Endothelial cell of umbilical vein (primary cell): ENCODE measurements around the gene RIMKLB. TPM values are rescaled to one million over a fixed set of nuclear protein-coding genes. Genes with fewer than 3 reads are reported as not detected.
"Not testable (repeated sequence)": the region's sequence is repeated elsewhere in the genome, so short reads cannot be mapped to it uniquely, and the experiment has no call there.

Source experiments
- BruUV-seq: library from RNA; stranded (reverse); fragments of 400-500 nt; replicated peaks from 2 replicates; lab custom pipeline; 2021; lab: Mats Ljungman, UMichigan
- CTCF ChIA-PET: fragments of 300-600, 350-600 bp; sonication (Branson Sonifier 250); formaldehyde crosslinking; loops from one replicate; lab custom pipeline; 2021; ENCODE audit warnings: antibody characterized with exemption, inconsistent platforms; lab: Charles Lee
- POLR2A ChIA-PET: fragments of 300-600, 350-600 bp; sonication (Branson Sonifier 250); formaldehyde crosslinking; loops from one replicate; lab custom pipeline; 2021; ENCODE audit warnings: antibody characterized with exemption, inconsistent platforms; lab: Charles Lee
- DNase-seq: peaks from one replicate; pipeline ENCODE4 v3.0.0-alpha.2; 2011; ENCODE audit warnings: low read depth, low spot score
- FAIRE-seq: peaks from 2 replicates; lab custom pipeline; 2011; peaks lifted over from hg19 to GRCh38; lab: Jason Lieb, UNC
- H2AFZ ChIP-seq: 2 replicates; pipeline ENCODE4 v1.6.0; 2012; ENCODE audit warnings: low read depth, low read length, control low read depth, inconsistent platforms
- H3K27ac ChIP-seq: 2 replicates; pipeline ENCODE4 v1.5.1; 2011; ENCODE audit warnings: low read depth, mild to moderate bottlenecking, control low read depth, low read length, moderate library complexity; ENCODE audit not compliant: insufficient read depth
- H3K27me3 ChIP-seq, 2 experiments: 2 replicates each; pipeline versions ENCODE4 v1.6.0 to v1.6.1; 2011; ENCODE audit warnings: low read length in 2 of 2, mixed read lengths in 1 of 2; ENCODE audit not compliant: control insufficient read depth in 2 of 2, insufficient read depth in 2 of 2
- H3K36me3 ChIP-seq, 2 experiments: 2 replicates in 1 of 2; 3 replicates in 1 of 2; pipeline ENCODE4 v1.5.1; 2011; ENCODE audit warnings: low read length in 2 of 2, mild to moderate bottlenecking in 1 of 2, moderate library complexity in 1 of 2; ENCODE audit not compliant: control insufficient read depth in 2 of 2, insufficient read depth in 2 of 2; ENCODE audit errors: extremely low read depth in 1 of 2
- H3K4me1 ChIP-seq: 3 replicates; pipeline ENCODE4 v1.5.1; 2011; ENCODE audit warnings: mild to moderate bottlenecking, low read length; ENCODE audit not compliant: control insufficient read depth, insufficient read depth; ENCODE audit errors: extremely low read depth
- H3K4me2 ChIP-seq: 2 replicates; pipeline ENCODE4 v1.6.1; 2011; ENCODE audit warnings: low read length, control low read depth, mixed read lengths; ENCODE audit not compliant: insufficient read depth
- H3K4me3 ChIP-seq, 3 experiments: fragments of 200-600 bp in 1 of 3; sonication (generic), shearing (Covaris generic) in 1 of 3; replicated peaks in 1 of 3; 2 replicates each; pipeline ENCODE4 v1.5.1; 2011 to 2016; ENCODE audit warnings: control low read depth in 3 of 3, low read length in 3 of 3, mild to moderate bottlenecking in 2 of 3, inconsistent platforms in 1 of 3, low read depth in 1 of 3, moderate library complexity in 1 of 3; ENCODE audit not compliant: insufficient read depth in 1 of 3
- H3K79me2 ChIP-seq: 2 replicates; pipeline ENCODE4 v1.6.0; 2012; ENCODE audit warnings: low read length, inconsistent platforms; ENCODE audit not compliant: control insufficient read depth, insufficient read depth
- H3K9ac ChIP-seq: replicated peaks from 2 replicates; pipeline ENCODE3; 2011; ENCODE audit warnings: low read length, control low read depth; ENCODE audit not compliant: insufficient read depth; ENCODE audit errors: extremely low read depth
- H3K9me1 ChIP-seq: replicated peaks from 3 replicates; pipeline ENCODE4 v1.6.0; 2011; ENCODE audit warnings: mild to moderate bottlenecking, low read length; ENCODE audit not compliant: control insufficient read depth, insufficient read depth; ENCODE audit errors: extremely low read depth
- H3K9me3 ChIP-seq: replicated peaks from 2 replicates; pipeline ENCODE4 v1.5.1; 2012; ENCODE audit warnings: low read length, inconsistent platforms; ENCODE audit not compliant: control insufficient read depth, insufficient read depth
- H4K20me1 ChIP-seq: replicated peaks from 2 replicates; pipeline ENCODE3; 2011; ENCODE audit warnings: mild to moderate bottlenecking, low read length; ENCODE audit not compliant: control insufficient read depth, insufficient read depth; ENCODE audit errors: extremely low read depth
- dilution Hi-C: fragments of 300-500 bp; cut with MboI; formaldehyde crosslinking; loops from one replicate; pipeline ENCODE4 v1.15.0; 2019; ENCODE audit warnings: low sequenced_read_pairs; ENCODE audit not compliant: extremely low pct_ligation_motif_present
- intact Hi-C: fragments of 100-400 bp; cut with micrococcal nuclease; formaldehyde crosslinking; loops from one replicate; pipeline ENCODE4 v1.10.0; 2022
- polyA plus RNA-seq, 4 experiments: library from polyadenylated mRNA; depleted of rRNA in 3 of 4; stranded (reverse) in 3 of 4; unstranded in 1 of 4; fragments of >200 nt; gene quantifications; 2 replicates each; pipeline versions ENCODE4 v1.2.1 to v1.2.3, GENCODE V29; 2011 to 2012; ENCODE audit warnings: missing spikeins in 1 of 4
- total RNA-seq: library from RNA; stranded (reverse); gene quantifications from 2 replicates; pipeline ENCODE4 v1.2.3, GENCODE V29; 2021

Gene RIMKLB
- total and polyA plus RNA-seq, 2 donors (not counting 3 experiments of a cell fraction or from before 2014, with no cell fraction given): 35.5 to 64.3 TPM

DNA sequence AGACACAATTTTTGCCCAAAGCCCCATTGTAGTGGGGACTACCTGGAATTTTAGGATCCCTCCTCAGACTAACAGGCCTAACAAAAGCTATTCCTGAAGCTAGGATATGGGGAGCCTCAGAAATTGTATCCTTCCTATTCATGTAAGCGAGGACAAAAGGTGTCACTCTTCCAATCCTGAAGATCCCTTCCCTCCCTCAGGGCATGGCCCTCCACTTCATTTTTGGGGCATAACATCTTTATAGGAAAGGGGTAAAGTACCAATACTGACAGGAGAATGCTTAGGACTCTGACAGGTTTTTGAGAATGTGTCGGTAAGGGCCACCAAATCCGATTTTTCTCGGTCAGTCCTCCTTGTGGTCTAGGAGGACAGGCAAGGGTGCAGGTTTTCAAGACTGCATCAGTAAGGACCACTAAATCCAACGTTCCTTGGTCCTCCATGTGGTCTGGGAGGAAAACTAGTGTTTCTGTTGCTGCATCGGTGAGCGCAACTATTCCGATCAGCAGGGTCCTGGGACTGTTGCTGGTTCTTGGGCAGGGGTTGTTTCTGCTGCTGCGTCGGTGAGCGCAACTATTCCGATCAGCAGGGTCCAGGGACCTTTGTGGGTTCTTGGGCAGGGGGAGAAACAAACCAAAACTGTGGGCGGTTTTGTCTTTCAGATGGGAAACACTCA, 91.7 kb downstream of the RIMKLB start:
- H3K4me1 ChIP-seq, BruUV-seq, H4K20me1 ChIP-seq, DNase-seq, dilution Hi-C loops, H3K9me1 ChIP-seq, H3K9me3 ChIP-seq, CTCF ChIA-PET, FAIRE-seq, H3K4me3 ChIP-seq, H2AFZ ChIP-seq, H3K27ac ChIP-seq, H3K4me2 ChIP-seq, H3K9ac ChIP-seq, H3K27me3 ChIP-seq, H3K79me2 ChIP-seq, H3K36me3 ChIP-seq, intact Hi-C loops: not testable (repeated sequence)
- POLR2A ChIA-PET: interaction anchor here (0.6 kb wide), 1 partner anchor 102 kb away, joined by 5 read pairs; no protein-coding TSS in a partner anchor

DNA sequence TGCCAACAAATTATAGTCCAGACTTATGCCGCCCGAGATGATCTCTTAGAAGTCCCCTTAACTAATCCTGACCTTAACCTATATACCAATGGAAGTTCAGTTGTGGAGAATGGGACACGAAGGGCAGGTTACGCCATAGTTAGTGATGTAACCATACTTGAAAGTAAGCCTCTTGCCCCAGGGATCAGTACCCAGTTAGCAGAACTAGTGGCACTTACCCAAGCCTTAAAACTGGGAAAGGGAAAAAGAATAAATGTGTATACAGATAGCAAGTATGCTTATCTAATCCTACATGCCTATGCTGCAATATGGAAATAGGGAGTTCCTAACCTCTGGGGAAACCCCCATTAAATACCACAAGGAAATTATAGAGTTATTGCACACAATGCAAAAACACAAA, 95.4 kb downstream of the RIMKLB start:
- intact Hi-C loops, DNase-seq, H3K79me2 ChIP-seq, dilution Hi-C loops, H4K20me1 ChIP-seq, H3K27ac ChIP-seq, H3K27me3 ChIP-seq, H3K4me3 ChIP-seq, CTCF ChIA-PET, H3K9ac ChIP-seq, H3K9me1 ChIP-seq, H2AFZ ChIP-seq, H3K4me2 ChIP-seq, H3K9me3 ChIP-seq, POLR2A ChIA-PET, BruUV-seq, H3K36me3 ChIP-seq, FAIRE-seq, H3K4me1 ChIP-seq: not testable (repeated sequence)

DNA sequence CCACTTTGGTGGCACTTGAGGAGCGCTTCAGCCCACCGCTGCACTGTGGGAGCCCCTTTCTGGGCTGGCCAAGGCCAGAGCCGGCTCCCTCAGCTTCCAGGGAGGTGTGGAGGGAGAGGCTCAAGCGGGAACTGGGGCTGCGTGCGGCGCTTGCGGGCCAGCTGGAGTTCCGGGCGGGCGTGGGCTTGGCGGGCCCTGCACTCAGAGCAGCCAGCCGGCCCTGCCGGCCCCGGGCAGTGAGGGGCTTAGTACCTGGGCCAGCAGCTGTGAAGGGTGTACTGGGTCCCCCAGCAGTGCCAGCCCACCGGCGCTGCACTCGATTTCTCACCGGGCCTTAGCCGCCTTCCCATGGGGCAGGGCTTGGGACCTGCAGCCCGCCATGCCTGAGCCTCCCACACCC, 96.8 kb downstream of the RIMKLB start:
- H3K4me3 ChIP-seq, H3K27me3 ChIP-seq, H3K4me2 ChIP-seq, H3K9me3 ChIP-seq, POLR2A ChIA-PET, H3K79me2 ChIP-seq, DNase-seq, BruUV-seq, H3K27ac ChIP-seq, H3K9me1 ChIP-seq, H2AFZ ChIP-seq, intact Hi-C loops, H4K20me1 ChIP-seq, H3K4me1 ChIP-seq, dilution Hi-C loops, H3K9ac ChIP-seq, FAIRE-seq, H3K36me3 ChIP-seq, CTCF ChIA-PET: not testable (repeated sequence)
